ENCODE results near the gene DPP6. TPM values are rescaled to one million over a fixed set of nuclear protein-coding genes. Genes with fewer than 3 reads are reported as not detected.

DPP6 gene
- total RNA-seq, 1 donor from 2014 or later: 0.05 TPM

GRCh38 chr7:154769001-154769400 is 716.8 kb downstream of the DPP6 start:
- no peak for DNase-seq (ENCODE audit: low read depth)

GRCh38 chr7:154769527-154769926 is 717.3 kb downstream of the DPP6 start:
- DNase-seq (ENCODE audit: low read depth): peak; percentile 75

DNA sequence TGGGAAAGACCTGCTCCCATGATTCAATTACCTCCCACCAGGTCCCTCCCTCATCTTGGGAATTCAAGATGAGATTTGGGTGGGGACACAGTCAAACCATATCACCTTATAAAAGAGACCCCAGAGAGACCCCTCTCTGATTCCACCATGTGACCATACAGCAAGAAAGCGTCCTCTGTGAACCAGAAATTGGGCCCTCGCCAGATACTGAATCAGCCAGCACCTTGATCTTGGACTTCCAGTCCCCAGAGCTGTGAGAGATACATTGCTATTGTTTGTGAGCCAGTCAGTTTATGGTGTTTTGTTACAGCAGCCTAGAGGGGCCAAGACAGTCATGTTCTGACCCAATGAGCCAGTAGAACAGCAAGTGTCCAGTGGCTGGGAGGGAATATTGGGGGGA is 718.2 kb downstream of the DPP6 start:
- DNase-seq (ENCODE audit: low read depth): no peak

DNA sequence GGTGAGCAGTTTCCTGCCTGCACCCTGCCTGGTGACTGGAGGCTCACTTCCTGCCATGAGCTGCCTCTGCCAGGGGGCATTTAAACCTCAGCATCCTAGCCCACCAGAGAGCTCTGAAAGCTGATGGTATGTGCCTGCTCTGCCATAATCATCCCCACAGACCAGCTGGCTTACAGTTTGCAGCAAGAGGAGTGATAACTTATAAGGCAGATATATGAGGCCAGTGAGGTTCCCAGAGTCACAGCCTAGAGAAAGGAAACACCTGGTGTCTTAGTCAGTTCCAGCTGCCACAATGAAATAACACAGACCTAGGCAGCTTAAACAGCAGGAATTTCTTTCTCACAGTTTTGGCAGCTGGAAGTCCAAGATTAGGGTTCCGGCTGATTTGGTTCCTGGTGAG is 718.8 kb downstream of the DPP6 start:
- DNase-seq (ENCODE audit: low read depth): no peak

DNA sequence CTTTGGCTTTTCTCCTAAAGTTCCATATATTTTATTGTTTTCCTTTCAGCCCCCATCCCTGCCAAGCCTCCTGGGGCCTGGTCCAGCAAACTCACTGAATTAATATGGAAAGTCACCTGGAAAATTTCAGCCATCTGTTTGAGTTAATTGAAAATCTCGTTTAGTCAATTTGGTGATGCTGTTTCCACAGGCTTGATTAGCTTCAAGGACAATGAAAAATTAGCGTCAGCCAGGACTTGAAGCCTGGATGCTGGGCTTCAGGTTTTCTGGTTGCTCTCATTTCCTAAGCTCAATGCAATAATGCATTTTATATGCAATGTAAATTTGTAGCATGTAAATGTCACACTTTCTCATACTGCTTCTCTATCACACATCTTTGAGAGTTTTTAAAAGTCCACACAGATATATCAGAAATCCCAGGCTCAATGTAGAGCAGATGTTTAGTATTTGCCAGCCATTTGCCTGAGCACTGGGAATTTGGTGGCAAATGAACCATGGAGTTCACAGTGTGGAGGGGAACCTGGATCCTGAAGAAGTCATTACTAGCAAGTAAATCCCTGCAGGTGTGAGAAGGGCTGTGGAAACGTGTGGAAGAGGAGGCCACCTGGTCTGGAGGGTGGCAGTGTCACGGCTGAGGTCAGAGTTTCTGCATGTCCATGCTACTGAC is 722.2 kb downstream of the DPP6 start:
- no peak for DNase-seq (ENCODE audit: low read depth)

DNA sequence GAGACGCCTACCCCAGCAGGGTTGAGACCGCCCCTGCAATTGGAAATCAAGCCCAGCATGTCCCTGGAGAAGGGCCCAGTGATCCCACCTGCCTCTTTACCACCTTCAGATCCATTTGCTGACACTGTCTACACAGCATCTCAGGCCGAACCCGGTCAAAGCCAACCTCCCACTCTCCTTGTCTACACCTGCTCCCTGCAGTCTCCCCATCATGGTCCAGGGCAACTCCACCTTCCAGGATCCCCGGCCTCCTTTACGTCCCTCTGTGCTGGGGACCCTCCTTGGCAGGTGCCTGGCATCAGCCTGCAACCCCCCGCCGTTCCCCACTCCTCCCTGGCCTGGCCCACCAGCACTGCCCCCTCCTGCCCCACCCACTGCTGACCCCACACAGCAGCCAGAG is 723.5 kb downstream of the DPP6 start:
- DNase-seq (ENCODE audit: low read depth): no peak

- no peak for DNase-seq (ENCODE audit: low read depth)
These were observed 724.2 kb downstream of the DPP6 start for GRCh38 chr7:154776350-154776749.

GRCh38 chr7:154777023-154777422 is 724.8 kb downstream of the DPP6 start:
- DNase-seq (ENCODE audit: low read depth): peak; percentile 91

GRCh38 chr7:154777489-154777888 is 725.3 kb downstream of the DPP6 start:
- DNase-seq (ENCODE audit: low read depth): no peak

DNA sequence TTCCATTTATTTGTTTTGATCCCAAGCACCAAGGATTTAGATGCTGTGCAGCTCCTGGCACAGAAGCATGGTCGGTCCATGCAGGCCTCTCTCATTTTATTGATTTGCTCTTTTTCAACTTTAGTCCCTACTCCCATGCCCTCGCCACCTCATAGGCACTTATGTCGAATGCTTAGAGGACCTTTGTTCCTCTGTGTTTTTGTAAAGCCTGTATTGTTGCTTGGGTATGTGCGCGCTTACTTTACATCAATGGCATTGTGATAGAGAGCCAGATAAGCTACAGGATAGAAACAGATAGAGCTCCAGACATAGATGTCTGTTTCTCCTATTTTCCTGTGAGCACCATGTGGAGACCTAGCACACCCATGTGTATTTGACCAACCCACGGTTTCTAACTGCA is 725.7 kb downstream of the DPP6 start:
- DNase-seq (ENCODE audit: low read depth): no peak

- DNase-seq (ENCODE audit: low read depth): no peak
These were observed 729.4 kb downstream of the DPP6 start for GRCh38 chr7:154781369-154782303.

DNA sequence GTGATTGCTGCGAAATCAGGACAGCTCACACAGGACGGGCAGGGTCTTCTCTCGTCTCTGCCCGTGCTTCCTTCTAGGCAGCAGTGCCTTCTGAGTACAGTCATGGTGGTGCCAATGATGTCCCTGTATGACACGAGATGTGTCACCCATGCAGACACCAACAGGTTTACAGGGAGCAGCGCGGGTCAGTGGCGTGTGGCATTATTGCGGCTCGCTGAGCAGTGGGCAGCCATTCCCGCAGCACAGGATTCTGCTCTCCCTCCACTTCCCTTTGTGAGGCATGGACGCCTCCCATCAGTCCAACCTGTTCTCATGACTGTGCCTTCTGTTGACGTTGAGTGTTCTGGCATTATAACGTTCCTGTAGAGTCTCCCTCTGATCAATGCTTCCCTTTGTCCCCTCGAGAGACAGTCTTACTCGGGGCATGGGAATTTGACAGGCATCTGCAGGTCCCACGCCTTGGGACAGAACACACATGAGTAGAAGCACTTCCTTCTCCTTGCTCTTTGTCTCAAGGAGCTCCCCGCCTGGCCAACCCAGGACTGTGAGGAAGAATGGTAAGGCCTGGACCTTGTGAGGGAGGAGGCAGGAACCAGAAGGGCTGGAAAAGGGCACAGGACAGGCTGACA is 731.2 kb downstream of the DPP6 start:
- no peak for DNase-seq (ENCODE audit: low read depth)

GRCh38 chr7:154785898-154786297 is 733.7 kb downstream of the DPP6 start:
- DNase-seq (ENCODE audit: low read depth): no peak

- no peak for DNase-seq (ENCODE audit: low read depth)
These were observed 737.2 kb downstream of the DPP6 start for GRCh38 chr7:154789404-154789803.

GRCh38 chr7:154791611-154792010 is 739.4 kb downstream of the DPP6 start:
- no peak for DNase-seq (ENCODE audit: low read depth)

DNA sequence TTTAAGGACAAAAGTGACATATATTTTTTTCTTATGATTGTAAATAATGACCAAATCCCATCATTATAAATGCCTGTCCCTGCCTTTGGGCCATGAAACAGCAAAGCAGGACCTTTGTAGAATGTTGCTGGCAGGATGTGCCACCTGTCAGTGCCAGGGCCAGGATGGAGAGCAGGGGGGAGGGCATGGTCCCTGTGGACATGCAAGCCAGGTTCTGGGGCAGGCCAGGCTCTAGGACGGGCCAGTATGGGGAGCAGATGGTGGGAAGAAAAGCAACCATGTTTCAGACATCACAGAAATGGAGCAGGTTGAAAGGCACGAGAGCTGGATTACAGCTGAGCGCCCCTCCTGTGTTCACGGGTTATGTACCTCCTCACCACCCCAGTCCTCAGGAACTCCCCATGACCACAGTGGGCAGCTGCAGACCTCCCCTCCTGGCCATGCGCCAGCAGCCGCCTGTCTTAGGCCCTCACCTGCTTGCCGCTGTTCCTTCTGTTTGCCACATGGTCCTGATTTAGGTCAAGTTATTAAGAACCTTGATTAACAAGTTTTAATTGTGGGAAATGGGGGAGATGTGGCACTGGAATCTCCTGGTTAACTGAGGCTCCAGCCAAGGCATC is 740.3 kb downstream of the DPP6 start:
- DNase-seq (ENCODE audit: low read depth): no peak

- DNase-seq (ENCODE audit: low read depth): no peak
These were observed 742.1 kb downstream of the DPP6 start for GRCh38 chr7:154794147-154794780.

GRCh38 chr7:154795014-154795413 is 742.8 kb downstream of the DPP6 start:
- no peak for DNase-seq (ENCODE audit: low read depth)

DNA sequence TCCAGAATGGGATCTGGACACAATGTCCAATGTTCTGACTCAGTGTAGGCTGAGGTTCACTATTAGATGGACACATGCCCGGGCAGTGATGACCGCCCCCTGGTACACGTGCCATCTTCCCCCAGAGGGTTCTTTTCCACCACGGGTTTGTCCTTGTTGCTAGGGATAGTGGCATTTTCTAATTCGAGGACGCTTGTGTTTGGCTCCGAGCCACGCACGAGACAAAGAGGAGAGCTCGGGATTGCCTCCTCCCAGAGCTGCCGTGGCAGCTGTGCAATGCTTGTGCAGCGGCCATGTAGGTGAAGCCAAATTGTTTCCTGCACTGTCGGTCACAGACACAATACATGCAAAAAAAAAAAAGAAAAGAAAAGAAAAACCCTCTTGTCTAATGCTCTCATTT is 743.2 kb downstream of the DPP6 start:
- no peak for DNase-seq (ENCODE audit: low read depth)

DNA sequence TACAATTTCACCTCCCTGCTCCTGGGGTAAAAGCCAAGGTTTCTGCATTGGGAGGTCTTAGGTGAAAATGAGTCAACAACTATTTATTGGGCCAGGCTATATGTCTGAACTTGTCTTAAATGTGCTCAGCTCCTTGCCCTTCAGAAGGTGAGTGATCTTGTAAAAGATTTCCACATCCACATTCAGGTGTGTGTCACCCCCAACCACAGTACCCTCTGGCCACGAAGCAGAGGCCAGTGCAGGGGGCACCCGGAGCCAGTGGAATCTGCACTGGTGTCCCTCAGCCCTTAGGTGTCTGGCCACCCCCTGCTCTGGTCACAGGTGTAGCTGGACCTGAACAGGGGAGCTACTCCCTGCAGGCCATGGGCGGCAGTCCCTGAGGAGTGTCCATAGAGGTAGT is 752.3 kb downstream of the DPP6 start:
- DNase-seq (ENCODE audit: low read depth): no peak

DNA sequence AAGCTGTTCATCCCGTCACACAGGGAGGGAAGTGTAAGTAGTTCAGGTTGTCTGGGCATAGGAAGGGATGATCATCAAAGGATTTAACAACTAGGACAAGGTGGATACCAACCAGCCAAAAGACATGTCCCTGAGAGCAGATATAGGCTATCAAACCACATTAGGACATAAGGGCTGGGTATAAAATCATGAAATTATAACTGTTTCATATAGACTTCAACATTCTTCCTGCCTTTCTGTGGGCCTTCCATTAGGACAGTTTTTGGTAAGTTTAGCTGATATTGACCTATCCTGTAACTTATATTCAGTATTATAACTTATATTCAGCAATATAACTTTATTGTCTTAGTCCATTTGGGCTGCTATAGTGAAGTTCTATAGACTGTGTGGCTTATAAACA is 759.8 kb downstream of the DPP6 start:
- DNase-seq (ENCODE audit: low read depth): no peak

Data from renal cortical epithelial cell (primary cell).